GM21390 (cell line): ENCODE measurements around the gene TFG.
"Not testable (repeated sequence)": the region's sequence is repeated elsewhere in the genome, so short reads cannot be mapped to it uniquely, and the experiment has no call there.

Experiments
- ATAC-seq: cut with Tn5 transposase; IDR thresholded peaks from one replicate; pipeline ENCODE4 v1.9.1; 2021; ENCODE audit not compliant: unreplicated experiment

The TFG gene

DNA sequence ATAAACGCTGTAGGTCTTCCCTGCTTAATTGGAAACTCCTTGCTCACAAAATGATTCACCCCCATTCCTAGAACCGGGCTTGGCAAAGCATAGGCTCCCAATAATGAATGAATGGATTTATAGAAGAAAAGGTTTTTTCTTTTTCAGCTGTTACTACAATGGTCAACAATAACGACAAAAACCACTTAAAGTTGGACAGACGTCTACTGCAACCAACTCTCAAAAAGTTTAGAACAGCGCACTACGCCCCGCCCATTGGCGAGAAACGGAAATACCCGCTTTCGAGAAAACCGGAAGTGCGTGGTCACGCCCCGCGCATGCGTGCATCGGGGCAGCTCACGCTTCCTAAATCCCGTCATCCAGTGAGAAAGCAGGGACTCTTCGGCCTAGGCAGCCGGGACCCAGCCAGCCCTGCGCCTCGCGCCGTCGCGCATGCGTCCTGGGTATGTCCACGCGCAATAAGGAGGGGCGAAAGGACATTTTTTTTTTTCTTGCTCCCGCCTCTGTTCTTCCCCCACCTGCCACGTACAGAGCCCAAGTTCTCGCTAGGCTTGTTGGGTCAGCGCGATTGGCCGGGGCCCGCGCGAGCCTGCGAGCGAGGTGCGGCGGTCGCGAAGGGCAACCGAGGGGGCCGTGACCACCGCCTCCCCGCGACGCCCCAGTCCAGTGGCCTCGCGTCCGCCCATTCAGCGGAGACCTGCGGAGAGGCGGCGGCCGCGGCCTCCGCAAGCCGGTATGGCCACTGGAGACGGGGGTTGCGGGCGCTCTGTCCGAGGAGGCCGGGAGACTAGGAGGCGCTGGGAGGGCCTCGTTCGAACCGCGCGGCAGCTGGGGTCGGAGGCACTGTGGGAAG lies at the start of gene TFG:
TSS of gene TFG (plus strand) at position 506 of the 853 bp plus-strand sequence. CDS start 4,192 bp downstream, outside the sequence.
- peak; percentile 93 for ATAC-seq

GRCh38 chr3:100661294-100661693 lies 48.0 kb upstream of the TFG start:
- not testable (repeated sequence) for ATAC-seq

- no peak for ATAC-seq
These were observed 47.0 kb upstream of the TFG start for GRCh38 chr3:100662113-100662823.

- no peak for ATAC-seq
These were observed 44.1 kb upstream of the TFG start for GRCh38 chr3:100665230-100665629.

DNA sequence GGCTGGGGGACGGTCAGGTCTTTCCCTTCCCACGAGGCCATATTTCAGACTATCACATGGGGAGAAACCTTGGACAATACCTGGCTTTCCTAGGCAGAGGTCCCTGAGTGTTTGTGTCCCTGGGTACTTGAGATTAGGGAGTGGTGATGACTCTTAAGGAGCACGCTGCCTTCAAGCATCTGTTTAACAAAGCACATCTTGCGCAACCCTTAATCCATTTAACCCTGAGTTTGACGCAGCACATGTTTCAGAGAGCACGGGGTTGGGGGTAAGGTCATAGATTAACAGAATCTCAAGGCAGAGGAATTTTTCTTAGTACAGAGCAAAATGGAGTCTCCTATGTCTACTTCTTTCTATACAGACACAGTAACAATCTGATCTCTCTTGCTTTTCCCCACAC lies 42.6 kb upstream of the TFG start:
- not testable (repeated sequence) for ATAC-seq

GRCh38 chr3:100667316-100667715 lies 42.0 kb upstream of the TFG start:
- not testable (repeated sequence) for ATAC-seq

DNA sequence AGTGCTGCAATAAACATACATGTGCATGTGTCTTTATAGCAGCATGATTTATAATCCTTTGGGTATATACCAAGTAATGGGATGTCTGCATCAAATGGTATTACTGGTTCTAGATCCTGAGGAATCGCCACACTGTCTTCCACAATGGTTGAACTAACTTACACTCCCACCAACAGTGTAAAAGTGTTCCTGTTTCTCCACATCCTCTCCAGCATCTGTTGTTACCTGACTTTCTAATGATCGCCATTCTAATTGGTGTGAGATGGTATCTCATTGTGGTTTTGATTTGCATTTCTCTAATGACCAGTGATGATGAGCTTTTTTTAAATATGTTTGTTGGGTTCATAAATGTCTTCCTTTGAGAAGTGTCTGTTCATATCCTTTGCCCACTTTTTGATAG lies 38.3 kb upstream of the TFG start:
- ATAC-seq: not testable (repeated sequence)

DNA sequence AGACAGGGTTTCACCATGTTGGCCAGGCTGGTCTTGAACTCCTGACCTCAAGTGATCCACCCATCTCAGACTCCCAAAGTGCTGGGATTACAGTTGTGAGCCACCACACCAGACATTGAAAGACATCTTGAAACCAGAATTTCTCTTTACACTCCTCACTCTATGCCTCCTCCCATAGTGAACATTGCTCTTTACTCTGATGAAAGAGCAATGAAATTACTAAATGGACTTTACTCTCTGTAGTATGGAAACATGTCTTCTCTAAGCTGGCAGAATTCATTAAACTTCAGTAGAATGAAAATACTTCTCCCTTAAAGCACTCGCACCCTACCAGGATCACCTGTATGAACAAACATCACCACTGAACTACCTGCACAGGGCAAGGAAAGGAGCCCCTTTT lies 27.8 kb upstream of the TFG start:
- ATAC-seq: no peak

DNA sequence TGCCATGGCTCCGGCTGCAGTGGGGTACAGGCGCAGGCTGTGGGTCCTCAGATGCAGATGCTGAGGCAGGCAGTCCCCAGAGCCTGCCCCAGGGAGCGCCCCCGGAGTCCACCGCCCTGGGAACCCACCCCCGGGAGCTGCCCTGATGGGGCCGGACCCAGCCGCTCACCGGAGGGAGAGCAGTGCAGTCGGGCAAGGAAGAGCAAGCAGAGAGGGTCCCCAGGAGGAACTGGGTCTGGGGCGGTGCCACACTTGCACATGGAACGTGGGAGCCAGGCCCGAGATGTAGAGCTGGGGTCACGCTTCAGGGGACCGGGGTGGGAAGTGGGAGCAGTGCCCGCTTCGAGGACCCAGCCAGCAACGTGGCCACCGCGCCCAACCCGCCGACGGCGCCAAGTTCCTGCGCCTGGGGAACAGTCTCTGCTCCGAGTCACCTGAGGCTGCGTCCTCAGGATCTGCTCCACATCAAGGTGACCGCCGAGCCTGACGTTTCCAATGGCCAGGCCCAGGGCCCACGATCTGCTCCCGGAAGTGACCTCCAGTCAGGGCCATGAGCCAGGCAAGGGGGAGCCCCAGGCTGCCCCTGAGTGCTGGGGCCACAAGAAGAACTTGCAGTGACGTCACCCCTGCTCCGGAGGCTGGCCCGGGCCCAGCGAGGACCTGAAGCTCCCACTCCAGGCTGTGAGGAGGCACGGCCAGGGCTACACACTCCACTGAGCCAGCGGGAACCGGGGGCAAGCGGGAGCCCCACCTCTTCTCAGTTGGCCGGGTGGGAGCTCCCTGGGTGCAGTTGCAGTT lies 27.0 kb upstream of the TFG start:
- ATAC-seq: no peak

DNA sequence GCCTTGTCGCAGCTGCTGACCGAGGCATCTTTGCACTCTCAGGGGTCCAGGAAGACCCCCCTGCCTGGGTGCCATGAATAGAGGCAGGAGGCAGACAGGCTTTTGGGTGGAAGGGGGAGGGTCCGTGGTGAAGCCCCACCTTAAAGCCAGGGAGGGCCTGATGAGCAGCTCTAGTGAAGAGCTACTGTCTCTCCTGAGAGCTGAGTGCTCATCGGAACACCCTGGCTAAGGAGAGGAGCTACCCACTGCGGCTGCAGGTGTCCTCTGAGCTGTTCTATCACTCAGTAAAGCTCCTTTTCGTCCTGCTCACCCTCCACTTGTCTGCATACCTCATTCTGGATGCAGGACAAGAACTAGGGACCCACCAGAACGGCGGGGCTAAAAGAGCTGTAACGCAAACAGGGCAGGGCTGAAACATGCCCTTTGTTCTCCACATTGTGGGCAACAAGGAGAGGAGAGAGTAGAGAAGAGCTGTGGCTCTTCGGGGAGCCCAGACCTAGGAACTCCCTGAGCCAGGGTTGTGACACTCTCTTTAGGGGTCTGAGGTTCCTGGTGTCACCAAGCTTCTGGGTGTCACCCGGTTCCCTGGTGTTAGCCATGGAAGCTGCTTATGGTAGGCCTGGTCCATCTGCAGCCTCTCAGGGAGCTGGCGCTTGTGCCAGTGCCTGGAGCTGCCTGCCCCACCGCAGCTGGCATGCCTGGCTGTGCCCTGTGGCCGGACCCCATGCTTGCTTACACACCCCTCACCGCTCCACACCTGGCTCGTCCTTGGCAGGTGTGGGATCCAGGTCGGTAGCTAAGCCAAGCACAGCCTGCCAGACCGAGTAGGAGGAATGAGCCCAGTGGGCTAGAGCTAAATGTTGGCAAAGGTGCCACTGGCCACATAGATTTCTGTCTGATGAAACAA lies 26.2 kb upstream of the TFG start:
- ATAC-seq: no peak

- no peak for ATAC-seq
These were observed 16.1 kb upstream of the TFG start for GRCh38 chr3:100693225-100693624.

DNA sequence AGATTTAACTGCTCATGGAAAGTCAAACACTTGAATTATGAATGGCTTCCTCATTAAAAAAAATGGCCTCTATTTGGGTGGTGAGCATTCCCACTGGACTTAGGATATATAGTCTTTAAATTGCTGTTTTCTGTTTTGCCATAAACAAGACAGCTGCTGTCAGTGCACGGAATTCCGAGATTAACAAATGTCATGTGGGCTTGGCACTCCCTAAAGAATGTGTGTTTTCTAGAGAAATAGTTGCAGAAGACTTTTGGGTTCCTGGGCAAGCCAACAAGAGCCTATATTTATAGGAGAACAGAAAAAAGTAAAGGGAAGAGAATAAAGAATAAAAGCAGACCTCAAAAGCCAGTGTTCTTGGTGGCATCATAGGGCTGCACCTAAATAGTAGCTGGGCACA lies 13.6 kb upstream of the TFG start:
- no peak for ATAC-seq

DNA sequence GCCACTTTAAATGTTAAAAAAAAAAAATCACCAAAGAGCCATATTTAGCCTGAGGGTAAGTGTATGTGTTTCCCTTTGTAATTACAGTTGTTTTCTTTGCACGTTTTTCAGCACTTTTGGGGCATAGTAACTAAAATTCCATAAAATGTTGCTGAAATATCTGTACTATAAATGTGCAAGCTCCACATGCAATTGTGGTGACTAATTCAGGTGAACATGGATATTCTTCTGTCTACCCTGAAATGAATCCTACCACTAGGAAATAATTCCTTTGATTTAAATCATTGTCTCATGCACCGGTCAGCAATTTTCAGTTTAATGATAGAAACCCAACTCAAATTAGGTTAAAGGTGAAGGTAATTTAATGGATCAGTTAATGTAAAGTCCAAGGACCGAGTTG lies 13.1 kb upstream of the TFG start:
- no peak for ATAC-seq

DNA sequence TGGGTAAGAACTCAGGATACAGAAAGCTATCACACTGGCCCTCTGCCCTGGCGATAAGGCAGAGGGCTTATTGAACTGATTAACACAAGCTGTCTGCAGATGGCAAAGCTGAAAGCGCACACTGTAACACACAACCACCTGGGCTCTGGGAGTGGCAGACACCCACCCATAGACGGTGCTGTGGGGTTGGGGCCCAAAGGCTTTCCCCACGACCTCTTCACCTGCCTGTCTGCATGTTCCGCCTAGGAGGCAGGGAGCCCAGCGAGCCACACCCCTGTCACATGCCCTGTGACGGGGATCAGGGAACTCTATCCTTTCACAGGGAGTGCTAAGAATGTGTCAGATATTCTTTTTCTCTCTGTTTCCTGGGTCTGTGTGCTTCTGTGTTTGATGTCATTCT lies 12.1 kb upstream of the TFG start:
- ATAC-seq: no peak

- no peak for ATAC-seq
These were observed 11.5 kb upstream of the TFG start for GRCh38 chr3:100697723-100698285.

DNA sequence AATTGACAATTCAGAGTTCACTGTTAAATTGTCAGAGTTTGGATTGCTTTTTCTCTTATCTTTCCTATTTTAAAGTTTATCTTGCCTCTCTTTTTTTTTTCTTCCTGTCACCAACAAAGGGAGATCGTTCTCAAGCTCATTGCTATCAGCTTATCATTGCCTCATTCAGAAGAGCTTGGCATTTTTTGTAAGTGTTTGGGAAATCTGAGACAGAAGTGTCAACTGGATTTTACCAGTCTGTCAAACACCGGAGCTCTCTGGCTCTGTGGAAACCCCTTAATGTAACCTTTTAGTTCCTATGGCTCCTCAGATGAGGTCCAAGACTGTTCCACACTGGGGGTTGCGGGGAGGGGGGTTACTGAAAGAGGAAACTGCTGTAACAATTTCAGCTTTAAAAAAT lies 10.6 kb upstream of the TFG start:
- no peak for ATAC-seq

DNA sequence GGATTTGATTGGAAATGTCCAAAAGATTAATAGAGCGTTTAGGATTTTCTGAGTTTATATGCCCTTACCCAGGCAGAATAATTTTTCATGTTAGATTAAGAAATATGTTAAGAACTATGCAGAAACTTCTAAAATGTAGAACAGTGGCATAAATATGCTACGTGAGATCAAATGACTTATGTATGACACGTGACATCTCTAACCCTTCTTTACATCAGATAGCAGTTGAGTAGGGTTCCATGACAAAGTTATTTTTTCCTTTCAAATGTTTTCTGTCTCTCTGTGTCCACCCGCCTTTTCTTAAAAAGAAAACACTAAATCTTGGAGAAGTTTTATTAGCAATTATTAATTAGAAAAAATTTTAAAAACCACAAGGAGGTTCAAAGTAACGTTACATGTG lies 8.6 kb upstream of the TFG start:
- no peak for ATAC-seq

DNA sequence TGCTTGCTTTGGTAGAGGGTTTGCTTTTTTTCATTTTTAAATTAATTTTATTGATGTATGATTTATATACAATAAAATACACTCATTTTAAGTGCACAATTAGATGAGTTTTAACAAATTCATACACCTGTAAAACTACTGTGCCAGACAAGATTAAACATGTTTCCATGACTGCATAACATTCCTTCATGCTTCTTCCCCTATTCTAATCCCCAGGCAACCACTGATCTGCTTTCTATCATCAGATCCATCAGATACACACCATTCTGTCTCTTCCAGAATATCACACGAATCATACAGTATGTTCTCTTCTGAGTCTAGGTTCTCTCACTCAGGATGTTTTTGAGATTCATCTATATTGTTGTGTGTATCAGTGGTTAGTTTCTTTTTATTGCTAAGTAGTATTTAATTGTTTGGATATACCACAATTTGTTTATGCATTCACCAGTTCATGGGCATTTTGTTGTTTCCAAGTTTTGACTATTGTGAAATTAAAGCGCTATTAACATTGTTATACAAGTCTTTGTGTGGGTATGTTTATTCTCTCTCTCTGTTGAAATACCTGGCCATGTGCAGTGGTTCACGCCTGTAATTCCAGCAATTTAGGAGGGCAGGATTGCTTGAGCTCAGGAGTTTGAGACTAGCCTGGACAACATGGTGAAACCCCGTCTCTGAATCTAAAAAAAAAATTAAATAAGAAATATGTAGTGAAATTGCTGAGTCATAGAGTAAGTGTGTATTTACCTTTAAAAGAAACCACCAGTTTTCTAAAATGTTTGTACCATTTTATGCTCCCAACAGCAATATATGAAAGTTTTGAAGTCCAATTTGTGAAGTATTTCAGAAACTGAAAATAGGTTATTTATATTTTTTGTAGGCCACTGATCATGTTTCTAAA lies 7.0 kb upstream of the TFG start:
- ATAC-seq: no peak

DNA sequence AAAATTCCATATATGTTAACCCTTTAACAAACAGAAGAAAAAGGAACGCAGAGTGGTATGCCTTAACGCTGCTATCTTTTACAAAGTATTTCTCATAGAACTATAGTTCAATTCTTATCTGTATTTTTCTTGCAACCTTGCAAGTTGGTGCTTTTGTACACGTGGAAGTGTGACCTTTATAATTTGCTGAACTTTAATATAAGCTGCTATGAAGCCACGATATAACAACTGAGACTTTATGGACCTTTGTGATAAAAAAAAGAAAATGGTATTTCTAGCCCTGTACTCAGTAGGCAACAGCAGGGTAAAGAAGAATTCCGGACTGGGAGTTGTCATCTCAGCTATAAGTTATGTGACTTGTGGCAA lies 6.3 kb upstream of the TFG start:
- ATAC-seq: no peak
